HL-60 (cell line): ENCODE measurements around the gene LGI1.

Experiments
- CTCF ChIP-seq: IDR thresholded peaks from one replicate; pipeline ENCODE4 v1.5.1; 2011; ENCODE audit warnings: low read length, control low read depth, inconsistent platforms; ENCODE audit not compliant: insufficient read depth
- POLR2AphosphoS5 ChIP-seq: IDR thresholded peaks from 2 replicates; pipeline ENCODE4 v1.6.1; 2012; ENCODE audit warnings: low read depth
- TF ChIP-seq, protein P1 (sequence below): IDR thresholded peaks from 2 replicates; pipeline ENCODE4 v1.6.1; 2012; ENCODE audit warnings: low read depth; ENCODE audit not compliant: insufficient replicate concordance

- no peak for TF ChIP-seq POLR2AphosphoS5
- no peak for TF ChIP-seq CTCF
- TF ChIP-seq, protein P1, sequence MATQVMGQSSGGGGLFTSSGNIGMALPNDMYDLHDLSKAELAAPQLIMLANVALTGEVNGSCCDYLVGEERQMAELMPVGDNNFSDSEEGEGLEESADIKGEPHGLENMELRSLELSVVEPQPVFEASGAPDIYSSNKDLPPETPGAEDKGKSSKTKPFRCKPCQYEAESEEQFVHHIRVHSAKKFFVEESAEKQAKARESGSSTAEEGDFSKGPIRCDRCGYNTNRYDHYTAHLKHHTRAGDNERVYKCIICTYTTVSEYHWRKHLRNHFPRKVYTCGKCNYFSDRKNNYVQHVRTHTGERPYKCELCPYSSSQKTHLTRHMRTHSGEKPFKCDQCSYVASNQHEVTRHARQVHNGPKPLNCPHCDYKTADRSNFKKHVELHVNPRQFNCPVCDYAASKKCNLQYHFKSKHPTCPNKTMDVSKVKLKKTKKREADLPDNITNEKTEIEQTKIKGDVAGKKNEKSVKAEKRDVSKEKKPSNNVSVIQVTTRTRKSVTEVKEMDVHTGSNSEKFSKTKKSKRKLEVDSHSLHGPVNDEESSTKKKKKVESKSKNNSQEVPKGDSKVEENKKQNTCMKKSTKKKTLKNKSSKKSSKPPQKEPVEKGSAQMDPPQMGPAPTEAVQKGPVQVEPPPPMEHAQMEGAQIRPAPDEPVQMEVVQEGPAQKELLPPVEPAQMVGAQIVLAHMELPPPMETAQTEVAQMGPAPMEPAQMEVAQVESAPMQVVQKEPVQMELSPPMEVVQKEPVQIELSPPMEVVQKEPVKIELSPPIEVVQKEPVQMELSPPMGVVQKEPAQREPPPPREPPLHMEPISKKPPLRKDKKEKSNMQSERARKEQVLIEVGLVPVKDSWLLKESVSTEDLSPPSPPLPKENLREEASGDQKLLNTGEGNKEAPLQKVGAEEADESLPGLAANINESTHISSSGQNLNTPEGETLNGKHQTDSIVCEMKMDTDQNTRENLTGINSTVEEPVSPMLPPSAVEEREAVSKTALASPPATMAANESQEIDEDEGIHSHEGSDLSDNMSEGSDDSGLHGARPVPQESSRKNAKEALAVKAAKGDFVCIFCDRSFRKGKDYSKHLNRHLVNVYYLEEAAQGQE = no peak
These were observed 5.0 kb upstream of the LGI1 start for GRCh38 chr10:93752761-93753160.
